Activated CD4-positive, alpha-beta memory T cell treated with anti-CD3 and anti-CD28 coated beads for 36 hours (primary cell): ENCODE results near the gene TKT. TPM values are rescaled to one million over a fixed set of nuclear protein-coding genes. Genes with fewer than 3 reads are reported as not detected.
A peak's percentile ranks its signal among the peaks of the same experiment; 100 is the strongest.

ENCODE experiments used
- CTCF ChIA-PET: fragments of 350-600 bp; sonication (Branson Sonifier 250); formaldehyde crosslinking; loops from one replicate; lab custom pipeline; 2021; ENCODE audit warnings: antibody characterized with exemption, inconsistent platforms; lab: Charles Lee
- POLR2A ChIA-PET: fragments of 350-600 bp; sonication (Branson Sonifier 250); formaldehyde crosslinking; loops from one replicate; lab custom pipeline; 2021; ENCODE audit warnings: antibody characterized with exemption; lab: Charles Lee
- DNase-seq: peaks from one replicate; pipeline ENCODE4 v3.0.0-alpha.2; 2020
- H3K27ac Mint-ChIP-seq: one replicate; pipeline ENCODE4 v1.8.0; 2021; ENCODE audit warnings: mixed read lengths
- H3K27me3 Mint-ChIP-seq: one replicate; pipeline ENCODE4 v1.8.0; 2021; ENCODE audit warnings: mixed read lengths
- H3K36me3 Mint-ChIP-seq: one replicate; pipeline ENCODE4 v1.8.0; 2021; ENCODE audit warnings: mixed read lengths
- H3K4me1 Mint-ChIP-seq: one replicate; pipeline ENCODE4 v1.8.0; 2021; ENCODE audit warnings: low read depth, mixed read lengths
- H3K4me3 Mint-ChIP-seq: one replicate; pipeline ENCODE4 v1.8.0; 2021; ENCODE audit warnings: mild to moderate bottlenecking, mixed read lengths
- H3K9me3 Mint-ChIP-seq: one replicate; pipeline ENCODE4 v1.8.0; 2021; ENCODE audit warnings: mixed read lengths
- intact Hi-C: fragments of 100-400 bp; cut with micrococcal nuclease; formaldehyde crosslinking; loops from one replicate; pipeline ENCODE4 v1.15.1; 2023
- total RNA-seq, 2 experiments: library from RNA; stranded (reverse); gene quantifications; one replicate each; pipeline ENCODE4 v1.2.3, GENCODE V29; 2021

The TKT gene
- total RNA-seq, 2 experiments from 2014 or later, result 252 to 254 TPM

DNA sequence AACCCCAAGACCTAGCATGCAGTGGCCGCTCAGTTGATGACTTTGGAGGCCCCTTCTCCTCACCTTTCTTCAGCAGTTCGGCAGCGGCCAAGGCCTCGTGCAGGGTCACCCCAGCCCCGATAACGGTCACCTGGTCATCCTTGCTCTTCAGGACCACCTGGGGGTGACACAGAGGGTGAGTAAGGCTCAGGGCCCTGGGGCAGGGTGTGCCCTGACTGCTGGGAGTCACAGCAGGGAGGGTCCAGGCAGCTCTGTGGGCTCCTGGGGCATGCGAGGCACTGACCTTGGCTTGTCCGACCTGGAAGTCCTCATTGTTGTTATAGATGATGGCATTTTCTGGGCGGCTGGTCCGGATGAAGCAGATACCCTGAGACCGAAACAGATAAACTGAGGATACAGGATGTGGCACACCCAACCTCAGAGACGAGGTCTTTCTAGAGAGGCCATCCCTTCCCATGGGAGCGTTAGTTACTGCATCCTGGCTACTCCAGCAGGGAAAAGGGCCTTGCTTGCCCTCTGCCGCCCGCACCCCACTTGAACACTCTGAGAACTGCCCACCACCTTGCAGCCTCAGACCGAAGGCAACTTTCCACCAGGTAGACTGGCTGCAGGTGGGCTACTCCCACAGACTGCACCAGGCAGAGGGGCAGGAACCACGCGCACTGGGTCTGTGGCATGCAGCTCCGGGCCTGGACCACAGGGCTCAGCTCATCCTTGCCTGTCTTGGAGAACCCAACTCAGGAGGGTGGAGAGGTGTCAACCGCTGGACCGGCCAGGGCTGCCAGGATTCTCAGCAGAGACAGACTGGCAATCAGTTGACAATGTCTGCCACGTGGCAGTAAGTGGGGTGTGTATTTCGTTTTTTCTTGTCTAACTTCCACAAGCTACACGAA is 27.6 kb downstream of the TKT start:
- Mint-ChIP-seq H3K4me3 (no peak overlapping the region), H3K36me3 (peaks cover 43% of the 10 kb centered on the region), H3K27me3 (no peaks in the 10 kb centered on the region), H3K27ac (no peak overlapping the region), H3K4me1 (no peaks in the 10 kb centered on the region), H3K9me3 (no peaks in the 10 kb centered on the region)
- no peak for DNase-seq
- intact Hi-C loops, result loop anchor here (10.0 kb wide), 1 partner anchor 127 kb away; no protein-coding TSS in a partner anchor
- ChIA-PET CTCF (no interaction called here), POLR2A (no interaction called here)

DNA sequence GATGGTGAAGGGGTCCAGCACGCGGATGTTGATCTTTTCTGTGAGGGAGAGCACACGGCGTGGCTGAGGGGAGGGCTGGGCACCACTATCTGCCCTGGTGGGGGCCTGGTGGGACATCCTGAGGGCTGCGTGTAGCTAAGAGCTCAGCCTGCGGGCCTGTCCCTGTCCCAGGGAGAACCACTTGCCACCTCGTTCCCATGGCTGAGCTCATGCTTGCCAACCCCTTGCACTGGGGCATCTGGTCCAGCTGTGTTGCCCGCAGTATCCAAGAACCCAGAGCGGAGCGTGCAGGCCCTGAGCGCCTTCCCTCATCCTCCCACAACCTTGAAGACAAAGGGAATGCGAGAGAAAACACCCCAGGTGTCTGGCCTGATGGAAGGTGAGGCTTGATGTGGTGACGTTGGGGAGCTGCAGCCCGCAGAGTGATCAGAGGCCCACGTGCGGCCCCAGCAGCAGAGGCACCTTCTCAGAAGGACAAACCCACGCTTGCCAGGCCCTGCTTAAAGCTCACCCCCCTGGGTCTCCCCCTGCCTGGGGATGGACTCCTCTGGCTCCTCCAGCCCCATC is 28.9 kb downstream of the TKT start:
- no peaks in the 10 kb centered on the region for H3K9me3 Mint-ChIP-seq
- H3K4me3 Mint-ChIP-seq, result no peak overlapping the region
- ChIA-PET POLR2A (no interaction called here), CTCF (interaction anchor here (0.9 to 1.0 kb wide), 2 partner anchors 11 to 92 kb away, joined by 3 read pairs; no protein-coding TSS in a partner anchor)
- H3K27ac Mint-ChIP-seq, result no peak overlapping the region
- no peak for DNase-seq
- intact Hi-C loops, result loop anchor here (10.0 kb wide), 1 partner anchor 128 kb away; no protein-coding TSS in a partner anchor
- H3K4me1 Mint-ChIP-seq, result no peaks in the 10 kb centered on the region
- peaks cover 43% of the 10 kb centered on the region for H3K36me3 Mint-ChIP-seq
- no peaks in the 10 kb centered on the region for H3K27me3 Mint-ChIP-seq

DNA sequence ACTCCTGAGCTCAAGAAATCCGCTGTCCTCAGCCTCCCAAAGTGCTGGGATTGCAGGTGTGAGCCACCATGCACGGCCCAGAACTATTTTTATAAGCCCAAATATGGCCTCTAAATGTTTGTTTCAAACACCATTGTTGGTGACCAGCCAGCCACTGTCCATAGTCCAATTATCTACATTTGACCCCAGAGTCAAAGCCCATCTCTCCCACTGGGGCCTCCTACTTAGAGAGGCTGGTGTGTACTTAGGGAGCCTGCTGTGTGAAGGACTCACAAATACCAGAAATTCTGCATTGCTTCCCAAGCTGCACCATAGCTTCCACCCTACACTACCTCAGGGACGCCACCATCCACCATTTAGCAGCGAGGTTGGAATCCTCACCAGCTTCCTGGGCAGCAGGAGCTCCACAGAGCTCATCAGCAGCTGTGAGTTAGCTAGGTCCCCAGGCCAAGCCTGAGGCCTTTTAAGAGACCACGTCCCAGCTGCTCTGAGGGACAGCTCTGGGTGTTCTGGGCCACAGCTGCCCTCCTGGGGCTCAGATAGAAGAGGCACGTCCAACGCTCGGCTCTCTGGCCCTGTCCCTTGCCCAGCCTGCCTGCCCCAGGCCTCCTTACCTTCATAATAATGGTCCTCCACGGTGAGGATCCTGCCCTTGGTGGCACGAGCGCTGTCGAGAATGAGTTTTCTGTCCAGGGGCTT is 29.5 kb downstream of the TKT start:
- no peak for DNase-seq
- no peaks in the 10 kb centered on the region for H3K4me1 Mint-ChIP-seq
- POLR2A ChIA-PET, result no interaction called here
- H3K4me3 Mint-ChIP-seq, result no peak overlapping the region
- intact Hi-C loops, result loop anchor here (10.0 kb wide), 1 partner anchor 129 kb away; no protein-coding TSS in a partner anchor
- peaks cover 41% of the 10 kb centered on the region for H3K36me3 Mint-ChIP-seq
- CTCF ChIA-PET, result interaction anchor here (0.9 to 1.0 kb wide), 2 partner anchors 10 to 92 kb away, joined by 3 read pairs; no protein-coding TSS in a partner anchor
- no peak overlapping the region for H3K27ac Mint-ChIP-seq
- no peaks in the 10 kb centered on the region for H3K27me3 Mint-ChIP-seq
- no peaks in the 10 kb centered on the region for H3K9me3 Mint-ChIP-seq

DNA sequence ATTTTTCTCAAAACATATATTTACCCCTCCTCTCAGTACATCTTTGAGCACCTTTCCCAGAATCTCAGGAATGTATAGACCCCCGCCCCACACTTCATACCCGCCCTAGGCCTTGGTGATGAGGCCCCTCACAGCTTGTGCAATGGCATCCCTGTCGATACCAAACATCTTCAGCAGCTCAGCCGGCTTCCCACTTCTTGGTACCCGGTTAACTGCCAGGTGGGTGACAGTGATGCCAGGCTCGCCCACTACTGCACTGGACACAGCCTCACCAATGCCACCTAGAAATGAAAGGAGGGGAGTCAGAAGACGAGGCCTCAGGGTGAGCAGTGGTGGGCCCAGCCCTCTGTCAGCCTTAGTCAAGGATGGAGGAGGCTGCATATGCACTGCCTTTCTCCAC is 30.2 kb downstream of the TKT start:
- POLR2A ChIA-PET, result no interaction called here
- peaks cover 41% of the 10 kb centered on the region for H3K36me3 Mint-ChIP-seq
- no peak overlapping the region for H3K27ac Mint-ChIP-seq
- no peak overlapping the region for H3K4me3 Mint-ChIP-seq
- no peaks in the 10 kb centered on the region for H3K27me3 Mint-ChIP-seq
- no peak for DNase-seq
- H3K9me3 Mint-ChIP-seq, result no peaks in the 10 kb centered on the region
- CTCF ChIA-PET, result no interaction called here
- intact Hi-C loops, result loop anchor here (10.0 kb wide), 1 partner anchor 129 kb away; no protein-coding TSS in a partner anchor
- no peaks in the 10 kb centered on the region for H3K4me1 Mint-ChIP-seq

DNA sequence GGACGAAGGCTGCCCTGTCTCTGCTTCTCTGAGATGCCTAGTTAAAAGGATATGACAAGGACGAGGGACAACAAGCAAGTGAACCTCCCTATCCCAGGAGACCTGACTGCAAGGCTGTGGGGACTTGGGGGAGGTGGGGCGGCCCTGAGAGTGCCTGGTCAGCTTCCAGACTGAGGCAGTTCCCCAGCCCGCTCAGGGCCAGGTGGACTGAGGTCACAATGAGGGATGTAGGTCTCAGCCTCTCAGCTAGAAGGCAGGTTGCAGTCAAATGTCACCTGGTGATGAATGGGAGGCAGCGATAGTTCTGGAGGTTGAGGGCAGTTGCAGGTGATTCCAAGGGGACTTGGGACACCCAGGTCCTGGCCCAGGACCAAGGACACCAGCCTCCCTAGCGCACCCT is 30.6 kb downstream of the TKT start:
- Mint-ChIP-seq H3K9me3 (no peaks in the 10 kb centered on the region), H3K4me3 (no peak overlapping the region), H3K36me3 (peaks cover 41% of the 10 kb centered on the region), H3K4me1 (no peaks in the 10 kb centered on the region), H3K27me3 (no peaks in the 10 kb centered on the region), H3K27ac (no peak overlapping the region)
- intact Hi-C loops, result loop anchor here (10.0 kb wide), 1 partner anchor 130 kb away; no protein-coding TSS in a partner anchor
- DNase-seq, result no peak
- ChIA-PET POLR2A (no interaction called here), CTCF (no interaction called here)

DNA sequence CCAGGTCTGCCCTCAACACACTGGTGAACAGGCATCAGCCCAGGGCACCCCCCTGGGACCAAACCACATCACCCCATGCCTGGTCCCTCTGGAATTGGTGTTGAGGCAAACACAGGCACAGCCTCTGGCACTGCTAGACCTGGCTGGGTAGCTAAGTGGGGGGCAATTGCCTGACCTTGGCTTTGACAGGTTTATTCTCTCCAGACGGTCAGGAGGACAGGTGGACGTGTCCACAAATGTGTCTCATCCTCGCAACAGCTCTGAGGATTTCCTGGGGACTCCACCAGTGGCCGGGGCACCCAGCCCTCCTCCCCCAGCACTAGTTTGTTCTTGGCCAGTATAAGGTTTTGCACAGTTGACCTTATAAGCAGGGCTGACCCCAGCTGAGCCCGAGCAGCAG is 31.3 kb downstream of the TKT start:
- no peak overlapping the region for H3K4me3 Mint-ChIP-seq
- peaks cover 37% of the 10 kb centered on the region for H3K36me3 Mint-ChIP-seq
- DNase-seq, result no peak
- no peaks in the 10 kb centered on the region for H3K4me1 Mint-ChIP-seq
- CTCF ChIA-PET, result interaction anchor here (0.9 to 1.1 kb wide), 2 partner anchors 10 to 90 kb away, joined by 3 read pairs; no protein-coding TSS in a partner anchor
- H3K9me3 Mint-ChIP-seq, result no peaks in the 10 kb centered on the region
- POLR2A ChIA-PET, result no interaction called here
- no peaks in the 10 kb centered on the region for H3K27me3 Mint-ChIP-seq
- intact Hi-C loops, result loop anchor here (5.0 to 10.0 kb wide), 3 partner anchors 63 to 288 kb away; no protein-coding TSS in a partner anchor
- H3K27ac Mint-ChIP-seq, result no peak overlapping the region

DNA sequence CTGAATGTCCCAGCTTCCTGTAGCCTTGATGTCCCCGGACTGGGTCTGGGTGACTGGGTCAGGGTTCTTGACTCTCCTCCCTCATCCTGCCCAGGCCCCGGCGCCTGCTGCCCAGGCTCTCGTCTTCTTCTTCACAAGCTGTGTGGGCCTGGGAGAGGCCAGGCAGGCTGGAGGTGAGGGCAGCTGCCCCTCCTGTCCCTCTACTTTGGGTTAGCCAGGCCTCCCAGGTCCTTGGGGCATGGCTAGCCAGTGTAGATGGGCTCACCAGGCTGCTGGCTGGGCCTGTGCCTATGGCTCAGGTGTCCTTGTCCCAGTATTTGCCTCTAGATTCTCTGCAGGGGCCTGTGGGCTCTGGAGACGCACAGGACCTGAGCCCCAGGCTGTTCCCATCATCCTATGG is 31.8 kb downstream of the TKT start:
- CTCF ChIA-PET, result interaction anchor here (0.9 to 1.1 kb wide), 2 partner anchors 10 to 90 kb away, joined by 3 read pairs; no protein-coding TSS in a partner anchor

DNA sequence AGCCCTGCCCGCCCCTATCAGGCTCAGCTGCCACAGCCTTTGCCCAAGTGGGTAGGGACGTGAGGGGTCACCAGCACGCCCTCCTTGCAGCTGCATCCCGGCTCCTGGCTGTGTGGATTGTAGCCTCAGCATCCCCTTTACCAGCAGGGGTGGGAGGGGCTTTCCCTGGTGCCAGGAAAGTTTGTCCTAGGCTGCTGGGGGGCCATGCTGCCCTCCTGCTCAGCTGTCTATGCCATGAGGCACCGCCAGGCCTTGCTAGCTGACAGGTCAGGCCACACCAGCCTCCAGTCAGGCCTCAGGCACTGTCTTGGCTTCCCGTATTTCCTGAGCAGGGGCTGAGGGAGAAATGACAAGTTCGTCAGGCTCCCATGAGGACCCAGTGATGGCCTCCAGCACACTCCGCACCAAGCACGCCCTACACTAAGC is 32.3 kb downstream of the TKT start:
- intact Hi-C loops, result loop anchor here (5.0 to 10.0 kb wide), 3 partner anchors 64 to 289 kb away; no protein-coding TSS in a partner anchor
- H3K4me1 Mint-ChIP-seq, result no peaks in the 10 kb centered on the region
- ChIA-PET CTCF (interaction anchor here (1.1 kb wide), 1 partner anchor 11 kb away, joined by 3 read pairs; no protein-coding TSS in a partner anchor), POLR2A (no interaction called here)
- H3K36me3 Mint-ChIP-seq, result peaks cover 30% of the 10 kb centered on the region
- no peaks in the 10 kb centered on the region for H3K27me3 Mint-ChIP-seq
- H3K4me3 Mint-ChIP-seq, result no peak overlapping the region
- no peaks in the 10 kb centered on the region for H3K9me3 Mint-ChIP-seq
- no peak for DNase-seq
- no peak overlapping the region for H3K27ac Mint-ChIP-seq

More for the DNA sequence above, 31.8 kb downstream of the TKT start:
- intact Hi-C loops, result loop anchor here (5.0 to 10.0 kb wide), 3 partner anchors 63 to 288 kb away; no protein-coding TSS in a partner anchor
- Mint-ChIP-seq H3K4me3 (no peak overlapping the region), H3K4me1 (no peaks in the 10 kb centered on the region), H3K9me3 (no peaks in the 10 kb centered on the region), H3K27me3 (no peaks in the 10 kb centered on the region), H3K36me3 (peaks cover 33% of the 10 kb centered on the region), H3K27ac (no peak overlapping the region)
- DNase-seq, result no peak
- POLR2A ChIA-PET, result no interaction called here

DNA sequence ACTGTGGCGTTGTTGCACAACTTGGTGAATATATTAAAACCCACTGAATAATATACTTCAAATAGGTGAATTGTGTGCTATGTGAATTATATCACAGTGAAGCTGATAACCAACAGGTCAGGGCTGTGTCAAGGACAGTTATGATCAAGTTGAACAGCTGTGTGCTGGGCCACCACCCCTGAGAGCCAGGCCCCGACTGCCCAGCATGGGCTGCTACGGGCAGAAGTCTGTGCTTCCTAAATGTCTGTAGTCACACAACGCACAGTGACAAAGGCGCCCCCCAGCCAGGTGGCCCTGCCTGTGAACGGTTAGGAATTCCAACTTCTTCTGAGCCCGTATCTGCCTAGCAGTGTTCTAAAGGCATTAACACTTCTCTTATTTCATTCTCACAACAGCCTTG is 32.8 kb downstream of the TKT start:
- Mint-ChIP-seq H3K36me3 (peaks cover 27% of the 10 kb centered on the region), H3K27me3 (no peaks in the 10 kb centered on the region), H3K9me3 (no peaks in the 10 kb centered on the region), H3K4me3 (no peak overlapping the region), H3K4me1 (no peaks in the 10 kb centered on the region), H3K27ac (no peak overlapping the region)
- CTCF ChIA-PET, result no interaction called here
- intact Hi-C loops, result loop anchor here (5.0 to 10.0 kb wide), 3 partner anchors 64 to 289 kb away; no protein-coding TSS in a partner anchor
- POLR2A ChIA-PET, result no interaction called here
- no peak for DNase-seq

DNA sequence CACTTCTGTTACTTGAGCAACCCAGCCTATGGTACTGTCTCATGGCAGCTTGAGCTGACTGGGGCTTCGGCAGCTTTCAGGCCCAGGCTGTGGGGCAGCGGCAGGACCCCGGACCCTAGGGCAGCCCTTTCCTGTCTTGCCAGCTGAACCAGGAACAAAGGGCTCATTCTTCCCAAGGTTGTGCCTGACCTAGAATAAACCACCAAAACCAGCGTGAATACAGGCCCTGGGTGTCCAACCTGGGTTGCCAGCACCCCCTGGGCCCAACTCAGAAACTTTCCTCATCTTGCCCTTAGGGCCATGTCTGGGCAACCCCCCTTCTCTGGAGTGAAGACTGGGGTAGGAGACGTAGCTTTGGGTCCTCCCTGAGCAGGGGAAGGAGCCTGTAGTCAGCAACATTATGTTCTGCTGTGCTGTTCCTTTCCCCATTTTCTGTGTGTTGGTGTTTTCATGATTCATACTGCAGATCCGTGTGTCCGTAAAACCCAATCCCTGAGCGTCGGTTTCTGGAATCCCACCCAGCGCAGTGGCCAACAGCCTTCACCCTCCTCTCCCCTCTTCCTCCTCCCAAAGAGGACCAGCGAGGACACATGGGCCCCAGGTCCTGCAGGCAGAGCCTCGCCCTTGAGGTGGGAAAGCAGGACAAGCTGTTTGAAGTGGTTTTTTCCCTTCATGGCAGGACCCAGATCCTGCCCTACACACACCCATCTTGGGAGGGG is 33.5 kb downstream of the TKT start:
- POLR2A ChIA-PET, result no interaction called here
- intact Hi-C loops, result loop anchor here (5.0 to 10.0 kb wide), 3 partner anchors 65 to 290 kb away; no protein-coding TSS in a partner anchor
- peaks cover 22% of the 10 kb centered on the region for H3K36me3 Mint-ChIP-seq

DNA sequence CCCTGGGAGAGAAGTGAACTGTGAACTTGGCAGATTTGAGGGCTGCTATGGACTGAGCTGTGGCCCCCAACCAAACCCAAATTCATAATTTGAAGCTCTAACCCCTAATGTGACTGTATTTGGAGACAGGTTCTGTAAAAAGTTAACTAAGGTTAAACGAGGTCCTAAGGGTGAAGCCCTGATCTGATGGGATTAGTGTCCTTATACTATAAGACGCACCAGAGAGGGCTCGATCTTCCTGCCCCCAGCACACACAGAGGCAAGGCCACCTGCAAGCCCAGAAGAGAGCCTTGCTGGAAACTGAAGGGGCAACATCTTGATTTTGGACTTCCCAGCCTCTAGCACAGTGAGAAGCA is 34.0 kb downstream of the TKT start:
- H3K4me1 Mint-ChIP-seq, result no peaks in the 10 kb centered on the region
- POLR2A ChIA-PET, result no interaction called here
- DNase-seq, result no peak
- CTCF ChIA-PET, result interaction anchor here (0.7 to 1.3 kb wide), 3 partner anchors 9 to 26 kb away, joined by 3 to 5 read pairs (median 3); no protein-coding TSS in a partner anchor
- intact Hi-C loops, result loop anchor here (5.0 to 10.0 kb wide), 3 partner anchors 65 to 290 kb away; no protein-coding TSS in a partner anchor
- peak overlapping the region; percentile 43 for H3K27ac Mint-ChIP-seq
- no peaks in the 10 kb centered on the region for H3K27me3 Mint-ChIP-seq
- peaks cover 19% of the 10 kb centered on the region for H3K36me3 Mint-ChIP-seq
- no peaks in the 10 kb centered on the region for H3K9me3 Mint-ChIP-seq
- no peak overlapping the region for H3K4me3 Mint-ChIP-seq

More for the DNA sequence above, 33.5 kb downstream of the TKT start:
- H3K4me1 Mint-ChIP-seq, result no peaks in the 10 kb centered on the region
- no peak overlapping the region for H3K4me3 Mint-ChIP-seq
- no peaks in the 10 kb centered on the region for H3K27me3 Mint-ChIP-seq
- DNase-seq, result no peak
- CTCF ChIA-PET, result interaction anchor here (1.1 to 1.3 kb wide), 2 partner anchors 9 to 26 kb away, joined by 3 to 5 read pairs; no protein-coding TSS in a partner anchor
- no peaks in the 10 kb centered on the region for H3K9me3 Mint-ChIP-seq
- no peak overlapping the region for H3K27ac Mint-ChIP-seq
